ENCODE results near the gene NHLRC1.

NHLRC1 gene

DNA sequence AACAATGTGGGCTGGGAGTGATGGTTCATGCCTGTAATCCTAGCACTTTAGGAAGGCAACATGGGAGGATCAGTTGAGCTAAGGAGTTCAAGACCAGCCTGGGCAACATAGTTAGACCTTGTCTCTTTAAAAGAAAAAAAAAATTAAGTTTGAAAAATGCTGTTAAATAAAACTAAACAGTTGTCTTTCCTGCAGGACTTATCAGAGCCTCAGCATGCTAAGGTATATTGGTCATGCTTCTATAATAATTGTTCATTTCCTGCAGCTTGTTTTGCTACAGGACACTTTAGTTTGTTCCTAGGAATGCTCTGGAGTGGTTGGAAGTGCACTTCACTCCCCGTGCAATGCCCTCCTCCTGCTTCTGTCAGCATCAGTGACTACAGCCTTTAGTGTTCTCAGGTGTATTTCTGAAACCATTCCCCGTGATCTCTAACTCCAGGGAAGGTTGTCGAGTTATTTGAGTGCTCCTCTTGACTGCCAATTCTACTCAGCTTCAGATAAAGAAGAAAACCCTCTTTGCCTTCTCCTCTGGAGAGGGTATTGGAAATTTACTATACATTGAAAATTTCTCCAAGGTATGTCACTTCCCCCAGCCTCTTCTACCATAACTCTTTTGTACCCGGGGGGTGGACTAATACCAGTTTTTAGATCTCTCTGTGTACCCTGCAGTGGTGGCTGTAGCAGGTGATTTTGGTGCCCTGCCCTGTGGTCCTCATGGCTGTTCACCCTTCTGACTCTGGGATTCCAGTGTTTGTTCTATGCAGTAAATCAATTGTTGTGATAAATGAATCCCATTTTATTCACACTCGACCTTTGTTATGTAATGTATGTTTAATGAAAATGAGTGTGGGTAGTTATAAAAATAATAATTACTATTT lies 33.8 kb downstream of the NHLRC1 start:
- no peak overlapping the region for H3K4me3 ChIP-seq (ENCODE audit: low read length, poor library complexity, severe bottlenecking)
- no peaks in the 10 kb centered on the region for H3F3A ChIP-seq (ENCODE audit: low read depth)
- no peaks in the 10 kb centered on the region for H3K36me3 ChIP-seq (ENCODE audit: insufficient read depth, low read length)
- no peaks in the 10 kb centered on the region for H3K27me3 ChIP-seq (ENCODE audit: insufficient read depth, low read length, poor library complexity, severe bottlenecking)
- H3K4me1 ChIP-seq (ENCODE audit: insufficient read depth, low read length, poor library complexity, severe bottlenecking): no peaks in the 10 kb centered on the region
- no peak overlapping the region for H3K4me2 ChIP-seq (ENCODE audit: low read depth, low read length, poor library complexity, severe bottlenecking)
- H4K20me1 ChIP-seq (ENCODE audit: insufficient read depth, low read length, poor library complexity, severe bottlenecking): no peaks in the 10 kb centered on the region
- no peaks in the 10 kb centered on the region for H3K9me2 ChIP-seq (replicated peaks; ENCODE audit: low read depth, low read length)
- TF ChIP-seq, protein P1, sequence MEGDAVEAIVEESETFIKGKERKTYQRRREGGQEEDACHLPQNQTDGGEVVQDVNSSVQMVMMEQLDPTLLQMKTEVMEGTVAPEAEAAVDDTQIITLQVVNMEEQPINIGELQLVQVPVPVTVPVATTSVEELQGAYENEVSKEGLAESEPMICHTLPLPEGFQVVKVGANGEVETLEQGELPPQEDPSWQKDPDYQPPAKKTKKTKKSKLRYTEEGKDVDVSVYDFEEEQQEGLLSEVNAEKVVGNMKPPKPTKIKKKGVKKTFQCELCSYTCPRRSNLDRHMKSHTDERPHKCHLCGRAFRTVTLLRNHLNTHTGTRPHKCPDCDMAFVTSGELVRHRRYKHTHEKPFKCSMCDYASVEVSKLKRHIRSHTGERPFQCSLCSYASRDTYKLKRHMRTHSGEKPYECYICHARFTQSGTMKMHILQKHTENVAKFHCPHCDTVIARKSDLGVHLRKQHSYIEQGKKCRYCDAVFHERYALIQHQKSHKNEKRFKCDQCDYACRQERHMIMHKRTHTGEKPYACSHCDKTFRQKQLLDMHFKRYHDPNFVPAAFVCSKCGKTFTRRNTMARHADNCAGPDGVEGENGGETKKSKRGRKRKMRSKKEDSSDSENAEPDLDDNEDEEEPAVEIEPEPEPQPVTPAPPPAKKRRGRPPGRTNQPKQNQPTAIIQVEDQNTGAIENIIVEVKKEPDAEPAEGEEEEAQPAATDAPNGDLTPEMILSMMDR (conservative IDR thresholded peaks at IDR 0.05; ENCODE audit: low read length): no peak
- no peak for TF ChIP-seq EZH2phosphoT487 (IDR thresholded peaks at IDR 0.05; ENCODE audit: borderline replicate concordance)
- no peak overlapping the region for H2AFZ ChIP-seq (ENCODE audit: low read length)
- no peak overlapping the region for H3K9ac ChIP-seq (ENCODE audit: low read depth, low read length, poor library complexity, severe bottlenecking)
- peaks cover 6% of the 10 kb centered on the region; the same call in 1 of the 2 replicates for H3K9me3 ChIP-seq (ENCODE audit: insufficient read depth, low read depth, low read length)
- no peaks in the 10 kb centered on the region for H3K79me2 ChIP-seq (ENCODE audit: insufficient read depth, low read length)

DNA sequence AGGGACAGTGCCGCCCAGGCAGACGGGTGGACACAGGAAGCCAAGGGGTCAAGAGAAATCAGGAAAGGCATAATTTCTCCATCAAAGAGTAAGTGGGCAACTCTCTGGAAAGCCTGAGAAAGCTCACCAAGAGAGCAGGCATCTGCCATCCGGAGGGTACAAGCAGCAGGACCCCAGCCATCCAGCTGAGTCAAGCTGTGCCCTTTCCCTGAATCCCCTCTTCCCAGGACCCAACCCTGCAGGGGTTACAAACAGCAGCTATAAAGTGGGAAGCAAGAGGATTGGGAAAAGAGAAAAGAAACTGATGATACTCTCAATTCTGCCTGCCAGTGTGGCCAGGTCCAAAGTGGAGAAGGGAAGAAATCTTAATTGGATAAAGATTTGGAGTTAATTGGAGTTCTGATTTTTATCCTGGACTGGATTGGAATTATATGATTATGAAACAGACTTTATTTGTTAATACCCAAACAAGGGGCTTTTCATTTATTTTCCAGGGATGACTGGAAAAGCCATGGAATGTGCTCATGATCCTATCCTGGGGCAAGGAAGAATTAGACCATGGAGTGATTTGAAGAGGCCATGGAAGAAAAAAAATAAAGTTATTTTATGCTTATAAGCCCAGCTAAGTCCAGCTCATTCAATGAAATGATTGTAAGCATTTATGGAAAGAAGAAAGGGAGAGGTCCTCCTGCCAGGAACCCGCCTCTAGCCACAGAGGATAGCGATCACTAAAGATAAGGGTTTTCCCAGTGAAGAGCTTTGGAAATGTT lies 34.9 kb downstream of the NHLRC1 start:
- no peak overlapping the region for H3K4me2 ChIP-seq (ENCODE audit: low read depth, low read length, poor library complexity, severe bottlenecking)
- H3K9me3 ChIP-seq (ENCODE audit: insufficient read depth, low read depth, low read length): peaks cover 6% of the 10 kb centered on the region; the same call in 1 of the 2 replicates
- H3K4me1 ChIP-seq (ENCODE audit: insufficient read depth, low read length, poor library complexity, severe bottlenecking): no peaks in the 10 kb centered on the region
- no peak overlapping the region for H3K9ac ChIP-seq (ENCODE audit: low read depth, low read length, poor library complexity, severe bottlenecking)
- H3F3A ChIP-seq (ENCODE audit: low read depth): no peaks in the 10 kb centered on the region
- no peaks in the 10 kb centered on the region for H3K9me2 ChIP-seq (replicated peaks; ENCODE audit: low read depth, low read length)
- no peak overlapping the region for H3K4me3 ChIP-seq (ENCODE audit: low read length, poor library complexity, severe bottlenecking)
- no peaks in the 10 kb centered on the region for H3K36me3 ChIP-seq (ENCODE audit: insufficient read depth, low read length)
- TF ChIP-seq, protein P1 (conservative IDR thresholded peaks at IDR 0.05; ENCODE audit: low read length): no peak
- TF ChIP-seq EZH2phosphoT487 (IDR thresholded peaks at IDR 0.05; ENCODE audit: borderline replicate concordance): no peak
- H4K20me1 ChIP-seq (ENCODE audit: insufficient read depth, low read length, poor library complexity, severe bottlenecking): no peaks in the 10 kb centered on the region
- H3K27me3 ChIP-seq (ENCODE audit: insufficient read depth, low read length, poor library complexity, severe bottlenecking): no peaks in the 10 kb centered on the region
- no peaks in the 10 kb centered on the region for H3K79me2 ChIP-seq (ENCODE audit: insufficient read depth, low read length)
- H2AFZ ChIP-seq (ENCODE audit: low read length): no peak overlapping the region

DNA sequence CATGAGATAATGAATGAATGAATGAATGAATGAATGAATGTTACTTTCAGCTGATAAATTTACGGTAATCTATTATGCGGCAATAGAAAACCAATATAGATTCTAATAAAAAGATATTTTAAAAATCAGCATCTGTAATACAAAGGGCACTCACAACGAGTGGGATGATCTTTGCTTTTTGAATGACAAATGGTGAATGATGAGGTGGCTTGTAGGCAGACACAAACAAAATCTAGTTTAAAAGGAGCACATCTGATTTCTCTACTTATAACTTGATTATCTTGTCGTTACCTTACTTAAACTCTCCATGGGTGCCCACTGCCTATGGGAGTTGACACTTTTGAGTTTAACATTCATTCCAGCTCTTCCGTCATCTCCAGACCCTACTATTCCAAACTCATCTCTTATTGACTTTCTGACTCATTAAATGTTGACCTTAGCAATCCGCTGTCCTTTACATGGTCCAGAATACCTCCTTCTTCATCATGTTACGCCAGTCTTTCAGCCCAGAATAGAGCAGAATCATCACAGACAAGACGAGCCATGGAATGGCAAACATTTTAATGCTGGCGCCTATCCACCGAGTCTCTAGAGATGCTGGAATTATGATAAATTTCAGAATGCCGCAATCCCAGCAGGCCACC lies 41.3 kb downstream of the NHLRC1 start:
- Histone ChIP-seq H3K27me3 (ENCODE audit: insufficient read depth, low read length, poor library complexity, severe bottlenecking) (no peaks in the 10 kb centered on the region), H3K4me2 (ENCODE audit: low read depth, low read length, poor library complexity, severe bottlenecking) (no peak overlapping the region), H3K9me3 (ENCODE audit: insufficient read depth, low read depth, low read length) (no peaks in the 10 kb centered on the region), H3K36me3 (ENCODE audit: insufficient read depth, low read length) (no peaks in the 10 kb centered on the region), H3K79me2 (ENCODE audit: insufficient read depth, low read length) (no peaks in the 10 kb centered on the region), H3K9me2 (replicated peaks; ENCODE audit: low read depth, low read length) (no peaks in the 10 kb centered on the region), H3K4me1 (ENCODE audit: insufficient read depth, low read length, poor library complexity, severe bottlenecking) (no peaks in the 10 kb centered on the region), H3K9ac (ENCODE audit: low read depth, low read length, poor library complexity, severe bottlenecking) (no peak overlapping the region), H4K20me1 (ENCODE audit: insufficient read depth, low read length, poor library complexity, severe bottlenecking) (no peaks in the 10 kb centered on the region), H3F3A (ENCODE audit: low read depth) (no peaks in the 10 kb centered on the region), H2AFZ (ENCODE audit: low read length) (no peak overlapping the region), H3K4me3 (ENCODE audit: low read length, poor library complexity, severe bottlenecking) (no peak overlapping the region)
- no peak for TF ChIP-seq EZH2phosphoT487 (IDR thresholded peaks at IDR 0.05; ENCODE audit: borderline replicate concordance)
- TF ChIP-seq, protein P1 (conservative IDR thresholded peaks at IDR 0.05; ENCODE audit: low read length): no peak

Measured in Loucy (cell line).